ENCODE measurements around the gene RBBP8NL.

RBBP8NL gene

DNA sequence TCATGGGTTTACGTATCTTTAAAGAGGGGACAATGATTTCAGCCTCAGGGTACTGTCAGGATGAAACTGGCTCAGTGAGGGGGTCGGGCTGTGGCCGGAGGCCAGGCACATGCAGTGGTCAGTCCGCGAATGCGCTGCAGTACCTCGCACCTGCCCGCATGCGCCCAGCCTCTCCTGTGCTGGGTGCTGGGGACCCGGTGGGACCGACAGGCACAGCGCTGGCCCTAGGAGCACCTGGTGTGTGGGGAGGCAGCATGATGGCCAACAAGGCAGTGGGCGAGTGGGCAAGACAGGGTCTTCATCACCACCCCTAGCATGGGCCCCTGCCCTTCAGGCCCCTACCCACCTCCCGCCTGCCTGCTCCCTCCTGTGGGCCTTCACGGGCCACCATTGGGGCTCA lies 19.3 kb downstream of the RBBP8NL start:
- DNase-seq (ENCODE audit: low read depth) = no peak

DNA sequence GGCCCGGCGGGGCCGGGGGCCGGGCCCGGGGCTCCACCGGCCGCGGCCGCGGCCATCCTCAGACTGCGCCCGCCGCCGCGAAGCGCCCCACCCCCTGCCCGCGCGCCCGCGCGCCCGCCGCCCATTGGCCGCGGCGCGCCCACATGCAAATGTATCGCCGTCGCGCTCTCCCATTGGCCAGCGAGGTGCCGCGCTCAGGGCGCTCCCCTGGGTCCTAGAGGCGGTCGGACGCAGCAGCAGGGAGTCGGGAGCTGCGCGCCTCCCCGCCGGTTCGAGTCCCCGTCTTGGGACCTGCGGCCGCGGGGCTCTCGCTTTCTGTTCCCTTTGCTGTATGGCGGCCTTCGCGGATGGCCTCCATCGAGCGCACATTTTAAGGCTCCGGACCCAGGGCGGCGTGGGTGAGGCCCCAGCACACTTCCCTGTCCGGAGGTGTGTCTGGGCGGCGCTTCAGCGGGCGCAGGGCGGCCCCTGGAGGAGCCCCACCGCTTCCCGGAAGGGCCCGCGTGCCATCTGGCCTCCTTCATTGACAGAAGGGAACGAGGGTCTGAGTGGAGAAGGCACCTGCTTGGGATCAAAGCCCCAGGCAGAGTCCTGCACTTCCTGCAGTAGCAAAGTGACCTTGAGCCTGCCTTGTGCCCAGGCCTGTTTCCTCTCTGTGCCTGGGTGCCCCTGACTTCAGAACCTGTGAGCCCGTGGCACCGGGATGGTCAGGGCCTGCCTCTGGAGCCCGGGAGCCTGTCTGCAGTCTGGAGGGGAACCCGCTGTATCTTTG lies 19.9 kb downstream of the RBBP8NL start, which contains the start of gene CABLES2:
Gene CABLES2, minus strand, starts transcription at position 65 of the 772 bp plus-strand sequence. Its CDS starts 9 bp downstream, at position 56.
- DNase-seq (ENCODE audit: low read depth) = peak; percentile 83

DNA sequence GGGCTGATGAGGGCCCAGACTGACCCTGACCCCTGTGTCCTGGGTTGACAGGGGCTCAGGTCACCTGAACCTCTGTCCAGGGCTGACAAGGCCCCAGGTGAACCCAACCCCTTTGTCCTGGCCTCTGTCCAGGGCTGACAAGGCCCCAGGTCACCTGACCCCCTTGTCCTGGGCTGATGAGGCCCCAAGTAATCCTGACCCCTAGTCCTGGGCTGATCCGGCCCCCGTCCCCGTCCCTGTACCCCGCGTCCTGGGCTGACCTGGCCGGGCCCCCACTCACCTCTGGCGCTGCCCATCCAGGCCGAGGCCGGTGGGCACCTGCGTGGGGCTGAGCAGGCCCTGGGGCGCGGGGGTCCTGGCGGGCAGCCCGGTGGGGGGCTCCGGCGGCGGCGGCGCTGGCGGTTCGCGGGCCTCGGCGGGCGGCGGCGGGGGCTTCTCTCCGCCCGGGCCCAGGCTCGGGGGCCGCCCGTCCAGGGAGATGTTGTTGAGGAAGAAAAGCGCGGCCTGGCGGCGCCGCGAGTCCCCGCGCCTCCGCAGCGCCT lies 20.6 kb downstream of the RBBP8NL start:
- no peak for DNase-seq (ENCODE audit: low read depth)

DNA sequence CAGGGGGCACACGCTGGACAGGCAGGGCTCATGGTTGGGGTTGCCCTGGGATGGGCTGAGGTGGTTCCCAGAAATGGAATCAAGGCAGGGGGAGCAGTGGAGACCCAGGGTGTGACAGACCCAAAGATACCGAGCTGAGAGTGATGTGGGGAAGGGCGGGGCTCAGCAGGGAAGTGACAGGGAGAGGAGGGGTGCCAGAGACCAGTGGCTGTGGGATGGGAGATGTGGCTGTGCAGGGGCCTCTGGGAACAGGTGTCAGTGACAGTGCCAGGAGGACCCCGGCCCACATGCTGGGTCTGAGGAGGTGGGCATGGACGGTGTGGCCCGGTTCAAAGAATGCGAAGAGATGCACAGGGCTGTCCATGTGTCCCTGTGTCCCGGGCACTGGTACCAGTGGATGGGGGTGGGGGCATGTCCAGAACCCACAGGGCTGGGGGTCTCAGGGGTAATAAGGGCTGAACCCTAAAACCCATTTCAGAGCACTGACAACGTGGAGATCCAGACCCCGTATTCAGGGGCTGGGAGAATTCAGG lies 21.3 kb downstream of the RBBP8NL start:
- DNase-seq (ENCODE audit: low read depth) = no peak

DNA sequence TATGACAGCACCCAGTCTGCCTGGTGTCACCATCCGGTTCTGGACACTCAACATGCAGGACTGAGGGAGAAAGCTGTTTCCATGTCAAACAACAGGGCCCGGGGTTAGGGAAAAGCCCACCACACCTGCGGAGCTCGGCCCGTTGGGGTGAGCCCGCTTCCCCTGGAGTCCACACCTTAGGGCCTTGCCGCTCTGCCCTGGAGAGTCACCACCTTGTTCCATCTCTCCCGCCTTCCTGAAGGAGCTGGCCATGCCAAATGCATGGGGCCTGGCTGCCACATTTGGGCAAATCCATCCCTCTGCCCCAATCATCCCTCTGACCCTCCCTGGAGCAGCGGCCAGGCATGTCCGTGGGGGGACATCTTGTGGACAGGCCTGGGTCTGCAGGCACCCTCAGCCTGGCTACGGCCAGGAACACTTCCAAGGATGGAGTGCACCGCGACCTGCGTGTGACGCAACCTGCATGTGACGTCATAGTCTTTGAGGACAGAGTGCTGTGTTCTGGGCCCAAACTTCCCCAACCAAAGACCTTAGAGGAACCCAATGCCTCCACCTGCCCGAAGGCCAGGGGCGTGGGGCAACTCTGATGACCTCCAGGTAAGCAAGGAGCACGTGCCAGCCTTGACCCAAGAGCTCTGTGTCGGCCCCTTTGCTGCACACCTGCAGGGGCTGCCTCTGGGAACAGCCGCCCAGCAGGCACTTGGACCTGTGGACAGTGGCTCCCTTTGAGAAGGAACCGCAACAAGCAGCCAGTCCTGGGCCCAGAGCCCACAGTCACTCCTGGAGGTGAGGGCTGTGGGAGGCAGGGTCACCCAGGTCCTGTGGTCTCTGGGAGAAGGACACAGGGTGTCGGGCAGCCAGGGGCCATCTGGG lies 22.0 kb downstream of the RBBP8NL start:
- DNase-seq (ENCODE audit: low read depth) = peak; percentile 42

DNA sequence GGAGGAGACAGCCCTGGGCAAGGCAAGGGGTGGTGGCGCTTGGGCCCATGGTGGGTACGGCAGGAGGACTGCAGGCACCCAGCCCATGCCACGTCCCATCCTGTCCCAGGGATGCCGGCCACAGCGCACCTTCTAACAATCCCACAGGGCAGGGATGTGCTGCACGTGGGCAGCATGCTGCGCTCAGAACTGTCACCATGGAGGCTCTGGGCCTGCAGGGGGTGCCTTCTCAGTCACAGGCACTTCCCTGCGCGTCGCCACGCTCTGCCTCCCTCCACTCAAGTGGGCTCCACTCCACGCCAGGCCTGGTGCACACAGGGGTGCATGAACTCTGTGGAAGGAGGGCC lies 22.6 kb downstream of the RBBP8NL start:
- no peak for DNase-seq (ENCODE audit: low read depth)

DNA sequence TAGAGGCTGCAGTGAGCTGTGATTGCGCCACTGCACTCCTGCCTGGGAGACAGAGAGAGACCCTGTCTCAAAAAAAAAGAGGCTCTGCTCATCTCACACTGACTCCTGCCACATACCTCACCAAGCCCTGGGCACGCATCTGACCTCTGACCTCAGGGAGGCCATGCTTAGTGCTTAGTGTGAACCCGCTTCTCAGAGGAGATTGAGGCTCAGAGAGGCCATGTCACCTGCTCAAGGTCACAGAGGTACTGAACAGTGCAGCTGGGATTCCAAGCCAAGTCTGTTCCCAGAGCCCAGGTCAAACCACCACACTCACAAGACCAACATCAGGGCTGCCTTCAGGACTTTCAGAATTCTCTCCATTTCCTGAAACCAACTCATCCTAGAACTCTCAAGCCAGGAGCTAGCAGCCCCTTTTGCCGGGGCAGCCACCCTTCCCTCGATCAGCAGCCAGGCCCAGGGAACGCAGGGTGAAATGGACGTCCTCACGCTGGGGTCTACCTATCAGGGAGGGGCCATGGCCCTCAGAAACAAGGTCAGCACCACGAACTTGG lies 23.1 kb downstream of the RBBP8NL start:
- no peak for DNase-seq (ENCODE audit: low read depth)

DNA sequence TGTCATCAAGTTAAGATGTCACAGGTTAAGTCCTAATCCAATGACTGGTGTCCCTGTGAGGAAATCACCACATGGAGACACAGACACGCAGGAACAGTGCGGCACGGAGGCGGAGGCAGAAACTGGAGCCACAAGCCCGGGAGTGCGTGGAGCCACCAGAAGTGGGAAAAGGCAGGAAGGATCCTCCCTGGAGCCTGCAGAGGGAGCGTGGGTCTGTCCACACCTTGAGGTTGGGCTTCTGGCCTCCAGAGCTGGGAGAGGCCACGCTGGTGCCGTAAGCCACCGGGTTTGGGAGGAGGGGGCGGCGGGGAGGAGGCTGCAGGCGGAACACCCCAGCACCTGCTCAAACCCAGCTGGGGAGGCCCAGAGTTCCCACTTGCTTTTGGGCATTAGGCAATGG lies 24.0 kb downstream of the RBBP8NL start:
- no peak for DNase-seq (ENCODE audit: low read depth)

DNA sequence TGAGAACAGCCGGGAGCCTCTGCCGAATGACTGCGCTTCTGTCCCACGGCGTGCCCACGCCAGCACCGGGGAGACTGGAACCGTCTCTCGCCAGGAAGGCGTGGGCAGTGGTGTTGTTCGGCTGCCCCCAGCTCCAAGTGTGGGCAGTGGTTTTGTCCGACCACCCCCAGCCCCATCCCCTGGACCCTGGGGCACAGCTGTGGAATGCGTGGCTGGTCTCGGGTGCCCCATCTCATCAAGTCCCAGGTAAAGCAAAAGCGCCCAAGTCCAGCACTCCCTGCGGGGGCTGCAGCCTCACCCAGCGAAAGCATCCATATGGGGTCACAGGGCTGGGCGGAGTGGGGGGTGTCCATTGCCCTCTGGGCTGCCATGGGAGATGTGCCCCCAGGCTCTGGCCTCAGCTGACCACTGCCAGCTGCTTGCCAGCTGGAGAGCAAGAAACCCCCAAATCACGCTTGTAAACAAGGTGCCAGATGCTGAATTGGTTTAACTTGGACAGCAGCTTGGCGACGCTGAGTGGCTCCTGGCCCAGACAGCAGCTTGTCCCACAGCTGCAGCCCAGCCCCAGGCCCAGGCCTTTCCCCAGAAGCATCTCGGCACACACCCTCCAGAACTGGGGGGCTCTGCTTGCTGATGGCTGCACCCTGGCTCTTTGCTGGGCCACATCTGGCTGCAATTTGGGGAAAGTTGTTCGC lies 24.7 kb downstream of the RBBP8NL start:
- no peak for DNase-seq (ENCODE audit: low read depth)

DNA sequence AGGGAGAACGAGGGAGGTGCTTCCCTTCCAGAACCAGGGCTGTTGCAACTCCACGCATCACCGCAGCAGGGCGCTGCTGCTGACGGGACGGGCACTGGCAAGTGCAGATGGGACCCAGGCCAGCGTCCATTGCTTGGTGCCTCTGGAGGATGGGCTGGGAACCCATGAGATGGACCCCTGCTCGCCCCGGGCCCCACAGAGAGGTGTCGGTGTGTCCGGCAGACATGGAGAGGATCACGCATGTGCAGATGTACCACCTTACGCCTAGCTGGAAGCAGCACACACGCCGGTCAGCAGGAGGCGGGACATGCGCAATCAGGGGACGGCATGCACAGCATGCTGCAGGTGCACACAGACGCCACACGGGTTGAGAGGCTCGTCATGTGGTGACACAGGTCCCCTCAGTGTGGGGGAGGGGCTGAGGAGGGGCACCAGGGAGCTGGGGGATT lies 26.0 kb downstream of the RBBP8NL start:
- no peak for DNase-seq (ENCODE audit: low read depth)

DNA sequence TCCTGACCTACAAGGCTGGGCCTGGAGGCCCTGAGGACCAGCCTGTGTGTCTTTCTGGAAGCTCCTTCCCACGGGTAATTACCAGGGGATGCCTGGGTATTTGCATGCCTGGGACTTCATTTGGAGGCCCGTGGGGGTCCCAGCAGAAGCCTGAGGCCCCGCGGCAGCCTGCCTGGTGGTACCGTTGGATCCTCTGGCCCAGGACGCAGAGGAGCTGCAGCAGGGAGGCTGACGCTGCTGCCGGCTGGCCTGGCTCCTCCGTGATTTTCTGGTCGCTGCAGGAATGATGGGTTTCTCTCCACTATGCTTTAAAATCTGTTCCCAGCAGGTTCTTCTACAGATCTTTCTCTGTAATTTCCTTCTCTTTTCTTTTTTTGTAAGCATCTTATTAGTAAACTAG lies 26.8 kb downstream of the RBBP8NL start:
- DNase-seq (ENCODE audit: low read depth) = no peak

DNA sequence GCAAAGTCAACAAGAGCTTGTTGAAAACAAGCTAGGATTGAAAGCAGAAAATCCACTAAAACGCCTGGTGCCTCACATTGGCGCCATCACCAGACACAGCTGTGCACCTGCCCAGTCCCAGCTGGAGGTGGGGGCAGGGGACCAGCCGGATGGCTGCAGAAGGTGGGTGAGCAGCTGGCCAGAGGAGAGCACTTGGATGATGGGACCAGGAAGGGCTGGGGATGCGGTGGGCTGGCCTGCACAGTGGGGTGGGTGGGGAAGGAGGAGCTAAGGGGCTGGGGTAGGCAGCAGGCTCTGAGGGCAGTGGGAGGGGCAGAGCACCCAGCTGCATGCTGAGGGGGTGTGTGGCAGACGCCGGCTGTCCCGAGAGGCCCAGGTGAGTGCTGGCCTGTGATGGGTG lies 27.3 kb downstream of the RBBP8NL start:
- DNase-seq (ENCODE audit: low read depth) = no peak

DNA sequence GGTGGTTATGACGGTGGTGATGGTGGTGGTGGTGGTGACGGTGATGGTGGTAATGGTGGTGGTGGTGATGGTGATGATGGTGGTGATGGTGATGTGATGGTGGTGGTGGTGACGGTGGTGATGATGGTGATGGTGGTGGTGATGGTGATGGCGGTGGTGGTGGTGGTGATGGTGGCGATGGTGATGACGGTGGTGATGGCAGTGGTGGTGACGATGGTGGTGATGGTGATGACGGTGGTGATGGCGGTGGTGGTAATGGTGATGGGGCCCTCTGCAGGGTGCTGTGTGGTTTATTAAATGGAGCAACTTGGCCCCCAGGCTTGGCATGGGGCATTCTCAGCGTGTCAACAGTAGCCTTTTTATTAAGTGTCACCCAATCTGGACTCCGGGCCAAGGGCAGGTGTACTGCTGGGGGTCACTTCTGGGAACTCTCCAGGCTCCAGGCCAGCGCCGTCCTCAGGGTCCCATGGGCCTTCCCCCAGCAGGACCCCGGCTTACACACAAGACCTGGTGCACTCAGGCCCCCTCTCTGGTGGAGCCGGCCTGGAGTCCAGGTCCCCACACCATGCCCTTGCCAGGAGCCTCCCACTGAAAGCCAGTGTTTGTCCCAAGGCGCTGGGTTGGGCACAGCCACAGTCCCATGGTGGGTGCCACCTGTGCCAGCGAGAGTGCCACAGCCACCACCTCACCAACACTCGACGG lies 29.1 kb downstream of the RBBP8NL start:
- DNase-seq (ENCODE audit: low read depth) = no peak

DNA sequence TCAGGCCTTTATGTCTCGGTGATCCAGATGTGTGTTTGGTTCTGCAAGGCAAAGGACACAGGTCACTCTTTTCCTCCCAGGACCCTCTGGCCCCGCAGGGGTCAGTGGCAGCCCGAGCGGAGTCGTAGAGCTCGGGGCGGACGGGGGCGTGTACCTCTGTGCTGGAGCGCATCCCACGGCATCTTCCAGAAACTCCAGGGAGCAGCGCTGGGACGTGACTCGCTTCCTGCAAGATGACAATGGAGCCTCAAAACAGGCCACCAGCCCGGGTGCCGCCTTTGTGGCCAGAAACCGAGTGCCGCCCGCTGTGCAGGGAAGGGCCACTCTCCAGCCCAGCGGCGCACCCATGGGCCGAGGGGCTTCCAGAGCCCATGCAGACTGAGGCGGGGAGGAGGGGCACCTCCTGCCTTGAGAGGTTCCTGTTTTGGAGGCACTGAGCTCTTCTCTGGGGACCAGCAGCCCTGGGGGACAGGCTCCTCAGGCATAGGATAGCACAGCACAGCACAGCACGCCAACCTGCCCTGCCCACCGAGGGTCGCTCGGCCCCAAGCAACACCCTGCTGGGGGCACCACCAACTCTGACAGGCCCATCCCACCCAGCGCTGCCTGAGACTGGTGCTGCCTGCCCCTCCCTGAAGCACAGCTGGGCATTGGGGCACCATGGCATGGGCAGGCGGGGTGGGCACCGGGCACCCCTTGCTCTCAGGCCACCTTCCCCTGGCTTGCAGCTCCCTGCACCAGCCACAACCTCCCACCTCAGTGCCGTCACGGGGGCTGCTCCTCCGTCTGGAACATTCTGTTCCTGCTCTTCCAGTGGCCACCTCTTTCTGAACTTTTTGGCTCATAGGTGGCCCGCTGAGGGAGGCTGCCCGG lies 30.7 kb downstream of the RBBP8NL start:
- no peak for DNase-seq (ENCODE audit: low read depth)

DNA sequence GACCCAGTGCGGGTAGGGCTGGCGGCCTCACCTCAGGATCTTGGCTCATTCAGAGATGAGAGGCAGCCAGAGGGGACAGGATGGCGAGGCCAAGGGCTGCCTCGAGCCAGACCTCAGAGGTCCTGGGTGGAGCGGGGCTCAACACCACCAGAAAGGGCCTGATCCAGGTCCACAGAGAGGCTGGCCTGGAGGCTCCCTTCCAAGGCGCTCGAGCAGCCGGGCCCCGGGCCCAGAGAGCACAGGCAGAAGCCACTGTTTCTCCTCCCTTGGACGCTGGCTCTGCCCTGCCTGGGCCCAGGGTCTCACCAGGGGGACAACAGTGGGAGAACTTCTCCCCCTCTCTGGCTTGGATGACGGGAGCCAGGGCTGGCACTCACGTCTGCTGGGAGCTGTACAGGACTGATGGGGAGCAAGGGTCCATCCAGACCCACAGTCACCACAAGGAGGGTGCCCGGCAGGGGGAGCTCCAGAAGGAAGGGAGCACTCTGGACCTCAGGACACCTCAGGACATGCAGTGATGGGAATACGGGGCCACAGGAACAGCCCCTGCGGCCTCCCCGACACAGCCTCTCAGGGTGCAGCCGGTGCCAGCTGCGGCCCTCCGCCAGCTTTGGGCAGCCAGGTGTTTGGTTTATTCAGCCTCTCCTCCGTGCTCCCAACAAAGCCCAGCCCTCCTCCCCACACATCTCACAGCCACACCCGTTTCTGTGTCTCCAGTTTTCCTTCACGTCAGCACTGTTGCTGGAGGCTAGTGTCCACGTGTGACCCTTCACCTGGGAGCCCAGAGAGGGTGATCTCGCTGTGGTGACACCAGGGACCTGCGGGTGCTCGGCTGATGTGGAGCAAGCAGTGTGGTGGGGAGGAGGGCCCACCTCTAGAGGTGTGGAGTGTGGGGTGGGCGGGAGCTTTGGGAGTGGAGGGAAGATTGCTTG lies 31.8 kb downstream of the RBBP8NL start:
- DNase-seq (ENCODE audit: low read depth) = no peak

DNA sequence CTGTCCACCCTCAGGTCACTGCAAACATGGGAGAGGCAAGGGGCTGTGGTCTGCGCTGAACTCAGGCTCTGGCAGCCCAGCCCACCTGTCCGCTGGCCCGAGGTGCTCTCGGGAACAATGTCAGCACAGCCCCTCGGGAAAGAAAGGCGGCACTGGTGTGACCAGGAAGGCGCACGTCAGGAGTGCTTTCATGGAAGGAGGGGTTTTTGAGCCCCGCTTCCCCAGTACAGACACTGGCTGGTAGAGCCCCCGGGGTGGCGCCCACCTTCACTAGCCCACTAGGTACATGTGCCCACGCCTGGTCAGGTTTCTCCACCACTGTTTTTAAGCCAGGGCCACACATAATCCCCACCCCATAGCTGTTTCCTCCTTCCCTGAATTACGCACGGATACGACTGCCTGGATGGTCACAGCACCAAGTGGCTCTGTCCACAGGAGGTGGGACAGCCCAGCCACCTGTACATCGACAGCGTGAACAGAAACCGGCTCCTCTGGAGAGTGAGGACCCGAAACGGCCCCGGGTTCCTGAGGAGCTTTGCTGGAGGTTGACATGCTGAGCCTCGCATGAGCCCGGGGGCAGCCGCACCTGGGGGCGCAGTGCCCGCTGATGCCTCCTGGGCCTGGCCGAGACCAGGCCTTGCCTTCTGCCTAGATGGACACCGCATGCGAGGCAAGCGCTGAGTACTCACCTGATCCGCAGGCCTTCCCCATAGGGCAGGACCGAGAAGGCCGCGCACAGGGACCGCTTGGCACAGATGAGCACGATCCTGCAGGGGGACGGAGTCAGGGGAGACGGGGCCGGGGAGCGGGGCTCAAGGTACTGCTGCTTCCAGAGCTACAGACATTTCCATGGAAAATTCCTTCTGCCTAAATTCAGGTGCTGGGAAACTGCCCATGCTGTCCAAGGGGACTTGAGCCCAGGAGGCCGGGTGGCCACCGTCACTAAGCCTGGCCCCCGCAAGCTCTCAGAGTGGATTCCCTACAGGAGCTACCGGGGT lies 32.8 kb downstream of the RBBP8NL start:
- no peak for DNase-seq (ENCODE audit: low read depth)

DNA sequence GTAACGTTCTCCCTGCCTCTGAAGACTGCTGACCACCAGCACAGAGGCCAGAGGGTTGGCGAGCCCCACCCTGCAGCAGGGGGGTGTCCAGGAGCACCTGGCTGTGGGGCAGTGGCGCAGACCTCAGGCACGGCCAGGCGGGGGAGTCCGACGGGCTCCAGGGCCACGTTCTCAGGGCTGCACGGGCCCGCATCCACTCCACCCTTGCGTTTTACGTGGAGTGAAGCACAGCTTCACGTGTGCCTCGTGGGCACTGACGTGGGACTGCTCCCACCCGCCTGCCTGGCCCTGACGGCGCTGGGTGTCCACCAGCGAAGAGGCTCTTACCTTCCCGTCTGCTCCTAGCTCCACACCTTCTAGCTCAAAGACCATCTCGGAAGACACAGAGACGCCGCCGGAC lies 33.5 kb downstream of the RBBP8NL start:
- no peak for DNase-seq (ENCODE audit: low read depth)

DNA sequence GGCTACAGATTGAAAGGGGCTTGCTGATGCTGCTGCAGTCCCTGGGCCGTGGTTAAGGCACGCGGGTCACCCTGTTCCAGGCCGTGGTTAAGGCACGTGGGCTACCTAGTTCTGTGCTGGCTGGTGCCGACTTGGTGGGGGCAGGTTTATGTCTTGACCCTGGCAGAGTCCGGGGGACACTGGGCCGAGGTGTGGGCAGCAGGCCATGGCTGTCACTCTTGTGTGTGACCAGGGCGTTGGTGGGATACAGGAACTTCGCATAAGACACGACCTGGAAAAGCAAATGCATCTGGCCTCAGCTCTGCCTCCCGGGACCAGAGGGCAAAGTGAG lies 34.0 kb downstream of the RBBP8NL start:
- no peak for DNase-seq (ENCODE audit: low read depth)

All from fibroblast of the conjunctiva (primary cell).